CD4-positive, alpha-beta T cell (primary cell): ENCODE data around the gene NPBWR2. TPM values are rescaled to one million over a fixed set of nuclear protein-coding genes. Genes with fewer than 3 reads are reported as not detected.

Source experiments
- ATAC-seq: fragments of 200-7000 bp; cut with Tn5 transposase; one replicate; pipeline ENCODE4 v1.10.0; 2022; ENCODE audit warnings: mild to moderate bottlenecking; ENCODE audit not compliant: poor library complexity
- CTCF ChIA-PET: fragments of 350-600 bp; sonication (Branson Sonifier 250); formaldehyde crosslinking; loops from one replicate; lab custom pipeline; 2021; ENCODE audit warnings: antibody characterized with exemption, inconsistent platforms; lab: Charles Lee
- POLR2A ChIA-PET: fragments of 350-600 bp; sonication (Branson Sonifier 250); formaldehyde crosslinking; loops from one replicate; lab custom pipeline; 2021; ENCODE audit warnings: antibody characterized with exemption, inconsistent platforms; lab: Charles Lee
- DNase-seq, 14 experiments: peaks; one replicate each; pipeline ENCODE4 v3.0.0-alpha.2; 2013 to 2020; ENCODE audit warnings: mixed read lengths in 2 of 14
- H3K27ac ChIP-seq, 2 donors: one replicate each; pipeline versions ENCODE4 v1.5.1 to v1.7.0; 2013; ENCODE audit warnings: low read length in 2 of 2, low read depth in 1 of 2, mild to moderate bottlenecking in 1 of 2
- H3K27me3 ChIP-seq, 2 experiments: 1 replicate in 1 of 2; 2 replicates in 1 of 2; pipeline versions ENCODE4 v1.6.1 to v1.7.0; 2013; ENCODE audit warnings: low read length in 2 of 2, control low read depth in 1 of 2, mild to moderate bottlenecking in 1 of 2, moderate library complexity in 1 of 2; ENCODE audit not compliant: insufficient read depth in 2 of 2, control insufficient read depth in 1 of 2
- H3K36me3 ChIP-seq: one replicate; pipeline ENCODE4 v1.6.1; 2013; ENCODE audit warnings: low read length, control low read depth; ENCODE audit not compliant: insufficient read depth
- H3K4me1 ChIP-seq: one replicate; pipeline ENCODE4 v1.6.1; 2013; ENCODE audit warnings: low read length, control low read depth; ENCODE audit not compliant: insufficient read depth
- H3K4me3 ChIP-seq: one replicate; pipeline ENCODE4 v1.5.1; 2013; ENCODE audit warnings: mild to moderate bottlenecking, low read length, moderate library complexity
- H3K9me3 ChIP-seq, 2 experiments: 1 replicate in 1 of 2; 2 replicates in 1 of 2; pipeline versions ENCODE4 v1.6.1 to v1.7.0; 2013; ENCODE audit warnings: low read length in 2 of 2, mild to moderate bottlenecking in 2 of 2, control low read depth in 1 of 2, moderate library complexity in 1 of 2; ENCODE audit not compliant: control insufficient read depth in 1 of 2, insufficient read depth in 1 of 2
- H3K27ac Mint-ChIP-seq: one replicate; pipeline ENCODE4 v1.8.0; 2020; ENCODE audit warnings: mixed read lengths
- H3K27me3 Mint-ChIP-seq: one replicate; pipeline ENCODE4 v1.8.0; 2021; ENCODE audit warnings: mixed read lengths
- H3K36me3 Mint-ChIP-seq: one replicate; pipeline ENCODE4 v1.8.0; 2021; ENCODE audit warnings: low read depth, mixed read lengths
- H3K4me1 Mint-ChIP-seq: one replicate; pipeline ENCODE4 v1.8.0; 2021; ENCODE audit warnings: low read depth, mixed read lengths
- H3K4me3 Mint-ChIP-seq: one replicate; pipeline ENCODE4 v1.8.0; 2020; ENCODE audit warnings: mild to moderate bottlenecking, mixed read lengths
- H3K9me3 Mint-ChIP-seq: one replicate; pipeline ENCODE4 v1.8.0; 2020; ENCODE audit warnings: mixed read lengths
- intact Hi-C, 2 experiments: fragments of 100-400 bp; cut with DNase I in 1 of 2; cut with micrococcal nuclease in 1 of 2; formaldehyde crosslinking; loops; one replicate each; pipeline versions ENCODE4 v1.15.1 to v1.9.0; 2023 to 2025; cut with DNase I, micrococcal nuclease
- total RNA-seq, 174 experiments: library from RNA in 2 of 174; stranded (reverse) in 2 of 174; gene quantifications; one replicate each; pipeline ENCODE4 v1.2.3 and lab custom pipeline; 2021 to 2026
- TF ChIP-seq, protein P1 (sequence below): fragments of 200-600 bp; IDR thresholded peaks from one replicate; pipeline ENCODE4 v1.8.0; 2022; ENCODE audit warnings: antibody characterized with exemption, mild to moderate bottlenecking

Gene NPBWR2
- total RNA-seq, 2 experiments from 2014 or later: 0.38 to 0.47 TPM

DNA sequence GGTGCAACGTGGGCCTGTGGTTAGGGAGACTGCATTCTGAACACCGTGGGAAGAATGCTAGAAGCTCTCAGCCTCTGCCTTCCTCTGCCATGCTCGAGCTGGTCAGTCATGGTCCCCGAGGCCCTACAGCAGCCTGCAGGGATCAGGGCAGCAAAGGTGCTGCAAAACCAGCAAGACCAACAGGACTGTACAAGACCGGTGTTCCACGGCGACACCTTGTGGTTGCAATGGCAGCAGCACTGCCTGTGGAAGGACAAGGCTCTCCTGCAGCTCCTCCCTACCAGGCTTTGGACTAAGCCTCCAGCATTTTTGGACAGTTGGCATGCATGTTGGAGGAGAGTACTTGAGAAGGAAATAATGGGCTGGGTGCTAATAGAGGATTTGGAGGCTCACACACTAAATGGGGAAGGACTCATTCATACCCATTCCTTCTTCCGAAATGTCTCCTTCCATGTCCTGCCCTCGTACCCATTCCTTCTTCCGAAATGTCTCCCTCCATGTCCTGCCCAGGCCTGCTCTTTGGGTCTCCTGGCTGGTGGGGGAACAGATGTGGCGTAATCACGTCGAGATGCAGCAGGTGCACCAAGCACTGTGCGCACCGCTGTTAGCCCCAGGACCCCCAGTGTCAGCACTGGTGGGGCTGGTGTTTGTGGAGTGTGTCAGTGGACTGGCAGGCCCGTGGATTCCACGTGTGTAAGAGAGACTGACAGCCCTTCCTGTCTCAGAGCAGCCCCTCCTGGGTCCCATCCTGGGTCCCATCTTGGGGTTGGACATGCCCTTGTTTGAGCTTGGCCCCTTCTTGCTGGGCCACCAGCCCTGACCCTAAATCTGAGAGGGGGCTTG is 38.3 kb upstream of the NPBWR2 start:
- Mint-ChIP-seq H3K27ac (no peak overlapping the region), H3K4me1 (no peaks in the 10 kb centered on the region), H3K9me3 (peaks cover 4% of the 10 kb centered on the region), H3K27me3 (peaks cover 9% of the 10 kb centered on the region), H3K36me3 (no peaks in the 10 kb centered on the region), H3K4me3 (no peak overlapping the region)
- TF ChIP-seq, protein P1, sequence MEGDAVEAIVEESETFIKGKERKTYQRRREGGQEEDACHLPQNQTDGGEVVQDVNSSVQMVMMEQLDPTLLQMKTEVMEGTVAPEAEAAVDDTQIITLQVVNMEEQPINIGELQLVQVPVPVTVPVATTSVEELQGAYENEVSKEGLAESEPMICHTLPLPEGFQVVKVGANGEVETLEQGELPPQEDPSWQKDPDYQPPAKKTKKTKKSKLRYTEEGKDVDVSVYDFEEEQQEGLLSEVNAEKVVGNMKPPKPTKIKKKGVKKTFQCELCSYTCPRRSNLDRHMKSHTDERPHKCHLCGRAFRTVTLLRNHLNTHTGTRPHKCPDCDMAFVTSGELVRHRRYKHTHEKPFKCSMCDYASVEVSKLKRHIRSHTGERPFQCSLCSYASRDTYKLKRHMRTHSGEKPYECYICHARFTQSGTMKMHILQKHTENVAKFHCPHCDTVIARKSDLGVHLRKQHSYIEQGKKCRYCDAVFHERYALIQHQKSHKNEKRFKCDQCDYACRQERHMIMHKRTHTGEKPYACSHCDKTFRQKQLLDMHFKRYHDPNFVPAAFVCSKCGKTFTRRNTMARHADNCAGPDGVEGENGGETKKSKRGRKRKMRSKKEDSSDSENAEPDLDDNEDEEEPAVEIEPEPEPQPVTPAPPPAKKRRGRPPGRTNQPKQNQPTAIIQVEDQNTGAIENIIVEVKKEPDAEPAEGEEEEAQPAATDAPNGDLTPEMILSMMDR: no peak
- no peak for DNase-seq
- POLR2A ChIA-PET: no interaction called here
- H3K4me3 ChIP-seq: no peak overlapping the region
- H3K4me1 ChIP-seq: no peaks in the 10 kb centered on the region
- no peaks in the 10 kb centered on the region for H3K36me3 ChIP-seq
- ATAC-seq: no peak
- peaks cover 4 to 29% of the 10 kb centered on the region in 2 experiments for H3K9me3 ChIP-seq
- H3K27ac ChIP-seq: no peak overlapping the region
- CTCF ChIA-PET: no interaction called here
- intact Hi-C loops: no loop called here
- H3K27me3 ChIP-seq: peaks cover 3 to 4% of the 10 kb centered on the region in 2 experiments

DNA sequence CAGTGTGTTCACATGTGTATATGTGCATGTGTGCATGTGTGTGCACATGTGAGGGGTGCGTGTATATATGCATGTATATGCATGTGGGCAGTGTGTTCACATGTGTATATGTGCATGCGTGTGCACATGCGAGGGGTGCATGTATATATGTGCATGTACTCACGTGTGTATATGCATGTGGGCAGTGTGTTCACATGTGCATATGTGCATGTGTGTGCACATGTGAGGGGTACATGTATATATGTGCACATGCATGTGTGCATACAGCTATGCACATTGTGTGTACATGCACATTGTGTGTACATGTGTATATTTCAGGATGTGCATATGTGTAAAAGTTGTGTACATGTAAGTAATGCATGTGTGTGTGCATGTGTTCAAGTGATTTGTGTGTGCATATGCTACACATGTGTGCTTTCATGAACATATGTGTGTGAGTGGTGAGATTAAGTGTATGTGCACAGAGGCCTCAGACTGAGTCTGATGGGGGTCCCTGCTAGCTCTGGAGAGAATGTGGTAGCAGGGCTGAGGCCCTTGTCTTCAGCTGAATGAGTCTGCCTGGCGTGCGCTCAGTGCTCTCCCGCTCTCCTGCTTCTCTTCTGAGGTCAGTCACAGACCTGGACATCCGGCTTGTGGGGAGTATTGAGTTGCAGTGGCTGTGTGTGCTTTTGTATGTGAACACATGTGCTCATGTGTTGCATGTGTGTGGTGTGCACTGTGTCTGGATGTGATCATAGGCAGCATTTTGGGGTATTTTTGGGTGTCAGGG is 37.0 kb upstream of the NPBWR2 start:
- H3K4me1 ChIP-seq: no peaks in the 10 kb centered on the region
- no peak overlapping the region for H3K4me3 Mint-ChIP-seq
- H3K27me3 Mint-ChIP-seq: peaks cover 9% of the 10 kb centered on the region
- no peak overlapping the region for H3K27ac ChIP-seq
- H3K36me3 ChIP-seq: no peaks in the 10 kb centered on the region
- ChIA-PET POLR2A (no interaction called here), CTCF (no interaction called here)
- ATAC-seq (no peak), DNase-seq (no peak)
- intact Hi-C loops: no loop called here
- no peak overlapping the region for H3K27ac Mint-ChIP-seq
- H3K36me3 Mint-ChIP-seq: no peaks in the 10 kb centered on the region
- H3K27me3 ChIP-seq: peaks cover 3 to 4% of the 10 kb centered on the region in 2 experiments
- peaks cover 4% of the 10 kb centered on the region for H3K9me3 Mint-ChIP-seq
- TF ChIP-seq, protein P1: no peak
- no peaks in the 10 kb centered on the region for H3K4me1 Mint-ChIP-seq
- H3K4me3 ChIP-seq: no peak overlapping the region
- H3K9me3 ChIP-seq: peaks cover 4 to 28% of the 10 kb centered on the region in 2 experiments

DNA sequence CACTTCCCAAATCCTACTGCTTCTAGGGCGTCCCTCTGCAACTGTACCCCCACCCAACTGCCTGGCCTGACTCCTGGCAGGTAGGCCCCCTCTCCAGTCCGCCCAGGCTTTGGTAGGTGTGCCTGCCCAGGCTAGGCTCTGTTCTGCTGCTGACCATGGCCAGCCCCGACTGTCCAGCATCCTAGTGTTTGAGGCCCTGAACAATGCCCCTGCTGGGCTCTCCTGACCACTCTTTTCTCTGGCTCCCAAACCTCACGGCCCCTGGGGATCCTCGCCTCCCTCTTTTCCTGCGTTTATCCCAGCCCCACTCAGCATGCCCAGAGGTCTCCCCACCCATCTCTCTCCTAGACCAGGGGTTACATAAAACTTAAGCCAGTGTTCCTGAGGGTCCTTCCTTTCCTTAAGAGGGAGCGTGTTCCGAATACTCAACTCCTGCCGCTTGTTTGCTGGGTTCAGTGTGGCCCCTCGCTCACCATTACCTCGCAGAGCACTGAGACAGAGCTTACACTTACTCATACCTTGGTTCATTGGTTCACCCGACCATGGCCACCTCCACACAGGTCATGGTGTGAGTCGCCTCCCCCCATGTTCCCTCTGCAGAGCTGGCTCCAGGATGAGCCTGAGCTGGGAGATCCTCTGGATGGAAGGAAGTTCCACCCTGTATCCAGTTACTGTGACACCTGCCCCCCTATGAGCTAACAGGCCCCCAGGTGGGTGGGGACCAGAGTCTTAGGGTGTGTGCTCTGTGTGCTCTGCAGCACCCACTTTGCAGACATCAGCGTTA is 35.8 kb upstream of the NPBWR2 start:
- Mint-ChIP-seq H3K36me3 (no peaks in the 10 kb centered on the region), H3K4me3 (no peak overlapping the region), H3K9me3 (peaks cover 4% of the 10 kb centered on the region), H3K4me1 (no peaks in the 10 kb centered on the region), H3K27me3 (peaks cover 9% of the 10 kb centered on the region), H3K27ac (no peak overlapping the region)
- Histone ChIP-seq H3K27ac (no peak overlapping the region), H3K36me3 (no peaks in the 10 kb centered on the region), H3K27me3 (peaks cover 3 to 4% of the 10 kb centered on the region in 2 experiments), H3K4me3 (no peak overlapping the region), H3K4me1 (no peaks in the 10 kb centered on the region), H3K9me3 (peaks cover 4 to 24% of the 10 kb centered on the region in 2 experiments)
- ATAC-seq (no peak), DNase-seq (no peak)
- intact Hi-C loops: no loop called here
- TF ChIP-seq, protein P1: no peak
- ChIA-PET CTCF (no interaction called here), POLR2A (no interaction called here)
